HG02571 (cell line): ENCODE measurements around the gene NUDT16L1.

Experiments
- ATAC-seq: cut with Tn5 transposase; IDR thresholded peaks from one replicate; pipeline ENCODE4 v1.9.1; 2021; ENCODE audit warnings: mild to moderate bottlenecking, moderate library complexity; ENCODE audit not compliant: unreplicated experiment

NUDT16L1 gene

DNA sequence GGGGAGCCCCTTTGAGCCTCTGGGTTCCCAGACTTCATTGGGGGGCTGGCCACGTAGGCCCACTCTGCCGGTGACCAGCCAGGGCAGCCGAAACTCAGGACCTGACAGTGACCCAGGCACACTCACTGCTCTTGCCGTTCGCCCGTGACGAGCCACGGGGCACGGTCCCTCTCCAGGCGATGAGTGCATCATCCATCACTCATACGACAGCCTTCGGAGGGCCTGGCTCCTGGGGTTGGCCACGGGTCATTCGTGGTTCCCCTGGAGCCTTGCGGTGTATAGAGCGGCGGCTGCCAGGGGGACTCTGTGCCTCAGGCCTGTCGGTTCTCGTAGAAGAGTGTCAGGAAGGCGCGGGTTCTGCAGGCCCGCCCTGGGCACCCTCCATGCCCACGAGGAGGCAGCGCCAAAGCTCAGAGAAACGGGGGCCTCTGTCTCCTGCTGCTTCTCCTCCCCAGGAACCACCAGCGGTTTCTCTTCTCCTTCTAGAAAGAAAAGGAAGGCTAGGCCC lies 11.2 kb upstream of the NUDT16L1 start:
- ATAC-seq, result no peak

DNA sequence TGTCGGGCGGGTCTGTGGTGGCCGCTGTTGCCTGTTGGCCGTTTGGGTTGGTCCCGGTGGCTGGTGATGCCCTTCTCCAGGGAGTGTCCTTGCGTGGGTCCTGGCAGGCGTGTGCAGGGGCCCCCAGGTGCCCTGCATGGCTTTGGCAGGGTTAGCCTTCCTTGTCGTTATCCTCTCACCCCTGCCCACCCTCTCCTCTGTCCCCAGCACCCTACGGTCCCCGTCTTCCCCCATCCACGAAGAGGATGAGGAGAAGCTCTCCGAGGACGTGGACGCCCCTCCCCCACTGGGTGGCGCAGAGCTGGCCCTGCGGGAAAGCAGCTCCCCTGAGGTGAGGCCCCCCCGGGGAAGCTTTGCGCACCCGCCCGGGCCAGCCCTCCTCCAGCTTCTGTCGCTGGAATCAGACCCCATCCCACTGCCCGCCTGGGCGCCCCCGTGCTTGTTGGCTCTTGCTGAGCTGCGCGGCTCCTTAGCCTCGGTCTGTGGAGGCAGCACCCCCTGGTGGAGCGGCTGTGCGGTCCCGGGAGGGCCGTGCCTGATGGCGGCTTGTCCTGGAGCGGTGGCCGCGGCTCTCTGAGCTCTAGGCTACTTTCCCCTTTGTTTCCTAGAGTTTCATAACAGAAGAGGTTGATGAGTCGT lies 10.6 kb upstream of the NUDT16L1 start:
- no peak for ATAC-seq

DNA sequence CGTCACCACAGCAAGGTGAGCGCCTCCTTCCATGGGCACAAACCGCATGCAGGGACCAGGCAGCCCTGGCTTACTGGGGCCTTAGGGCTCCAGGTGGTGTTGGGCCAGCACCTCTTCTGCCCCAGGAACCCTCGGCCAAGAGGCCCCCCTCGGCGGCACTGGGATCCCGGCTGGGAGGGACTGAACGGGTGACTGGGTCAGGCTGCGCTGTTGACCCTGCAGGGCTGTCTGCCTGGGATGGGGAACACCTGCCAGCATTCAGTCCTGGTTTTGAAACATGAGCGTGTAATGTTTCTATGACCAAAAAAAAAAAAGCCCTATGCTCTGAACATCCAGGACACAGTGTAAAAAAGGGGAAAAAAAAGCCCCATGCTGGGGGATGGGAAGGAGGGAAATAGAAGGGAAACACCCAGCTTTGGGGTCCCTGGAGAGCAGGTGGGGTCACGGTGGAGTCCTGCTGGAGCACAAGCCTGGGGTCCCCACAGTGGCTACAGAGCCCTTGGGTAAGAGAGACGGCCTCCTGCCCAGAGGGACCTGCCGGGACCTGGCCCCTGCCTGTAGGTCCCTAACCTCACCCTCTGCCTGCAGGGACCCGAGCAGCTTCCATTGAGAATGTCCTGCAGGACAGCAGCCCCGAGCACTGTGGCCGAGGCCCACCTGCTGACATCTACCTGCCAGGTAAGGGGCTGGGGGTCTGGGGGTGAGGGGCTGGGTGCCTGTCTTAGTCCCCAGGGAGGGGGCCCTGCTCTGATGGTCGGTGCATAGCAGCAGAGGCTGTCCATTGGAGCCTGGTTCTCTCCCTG lies 9.9 kb upstream of the NUDT16L1 start:
- no peak for ATAC-seq

DNA sequence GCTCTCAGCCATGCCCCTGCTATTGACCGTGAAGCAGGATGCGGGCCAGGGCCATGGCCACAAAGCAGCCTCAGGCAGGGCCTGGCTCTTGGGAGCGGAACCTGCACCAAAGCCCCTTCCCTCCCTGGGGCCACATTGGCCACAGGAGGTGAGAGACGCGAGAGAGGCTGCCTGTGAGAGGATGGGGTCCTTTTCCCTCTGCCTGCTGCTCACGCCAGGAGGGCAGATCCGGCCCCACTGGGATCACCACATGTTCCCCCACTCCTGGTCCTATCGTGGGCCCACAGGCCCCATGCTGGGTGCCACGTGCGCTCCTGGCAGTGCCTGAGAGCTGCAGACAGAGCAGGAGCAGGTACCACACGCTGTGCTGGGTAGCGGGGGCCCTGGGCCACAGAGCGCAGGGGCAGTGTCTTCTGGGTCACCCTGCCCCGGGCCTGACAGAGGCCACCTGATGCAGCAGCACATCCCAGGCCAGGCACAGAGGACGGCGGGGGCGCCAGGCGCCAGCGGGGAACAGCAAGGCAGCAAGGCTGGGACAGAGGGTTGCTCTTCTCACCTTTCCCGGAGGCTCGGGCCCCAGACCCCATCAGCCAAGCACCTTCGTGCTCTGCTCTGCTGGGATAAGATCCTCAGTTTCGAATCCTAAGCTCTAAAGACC lies 9.2 kb upstream of the NUDT16L1 start:
- ATAC-seq, result no peak

DNA sequence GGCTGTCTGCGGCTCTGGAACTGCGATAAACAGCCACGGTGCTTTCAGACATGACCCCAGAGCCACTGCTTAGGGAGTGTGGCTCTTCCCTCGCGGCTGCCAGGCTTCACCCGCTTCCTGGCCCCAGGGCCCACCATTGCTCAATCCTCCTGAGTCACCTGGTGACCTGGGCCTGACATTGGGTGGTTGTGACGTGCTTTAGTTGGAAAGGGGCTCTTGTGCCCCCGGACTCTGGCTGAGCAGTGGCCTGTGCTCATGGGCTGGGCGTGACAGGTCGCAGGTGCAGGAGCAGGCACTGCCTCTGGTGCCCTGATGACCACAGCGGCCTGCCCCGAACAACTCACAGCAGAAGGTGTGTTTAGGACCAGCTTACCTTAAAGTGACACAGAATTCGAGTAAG lies 8.6 kb upstream of the NUDT16L1 start:
- no peak for ATAC-seq

DNA sequence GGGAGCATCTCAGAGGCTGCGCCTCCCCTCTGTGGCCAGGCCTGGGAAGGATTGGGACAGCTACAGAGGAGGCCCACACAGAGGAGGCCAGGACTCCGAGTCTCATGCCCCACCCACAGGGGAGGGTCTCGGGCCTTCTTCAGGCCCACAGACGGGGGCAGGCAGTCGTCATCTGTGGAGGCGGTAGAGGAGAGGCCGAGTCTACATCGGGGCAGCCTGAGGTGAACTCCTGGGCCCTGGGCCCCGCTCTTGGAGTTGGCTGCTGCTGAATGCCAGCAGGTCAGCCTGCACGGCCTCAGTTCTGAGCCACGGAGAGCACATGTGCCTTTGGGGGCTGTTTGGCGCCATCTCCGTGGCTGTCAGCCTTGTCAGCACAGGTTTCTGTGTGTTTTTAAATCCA lies 8.1 kb upstream of the NUDT16L1 start:
- ATAC-seq, result no peak

DNA sequence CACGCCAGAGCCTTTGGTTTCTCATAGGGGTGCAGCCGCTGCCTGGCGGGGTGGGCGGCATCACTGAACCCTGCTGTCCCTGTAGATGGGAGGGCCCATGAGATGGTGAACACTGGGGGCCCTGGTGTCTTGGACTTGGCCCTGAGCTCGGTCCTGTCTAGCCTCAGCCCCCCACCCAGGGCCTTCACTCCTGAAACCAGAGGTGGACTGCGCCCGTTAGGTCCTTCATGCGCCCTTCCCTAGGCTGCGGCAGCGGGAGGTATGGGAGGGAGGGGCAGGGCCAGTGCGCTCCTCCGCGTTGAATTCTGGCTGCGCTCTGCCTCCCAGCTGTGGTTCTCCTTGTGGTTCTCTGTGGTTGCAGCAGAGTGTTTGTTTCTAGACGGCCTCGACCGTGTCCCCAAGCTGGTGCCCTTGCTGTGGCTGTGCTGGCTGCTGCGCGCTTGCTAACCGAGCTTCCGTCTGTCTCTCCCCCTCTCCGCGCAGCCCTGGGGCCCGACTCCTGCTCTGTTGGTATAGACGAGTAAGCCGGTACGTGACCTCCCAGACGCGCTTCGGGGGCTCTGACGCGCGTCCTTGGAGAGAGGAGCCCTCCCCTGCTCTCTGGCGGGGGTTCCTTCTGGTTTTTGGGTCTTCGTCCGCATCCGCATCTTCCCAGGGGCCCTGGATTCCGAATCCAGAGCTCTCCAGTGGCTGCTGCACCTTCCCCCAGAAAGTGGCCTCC lies 7.4 kb upstream of the NUDT16L1 start:
- no peak for ATAC-seq

DNA sequence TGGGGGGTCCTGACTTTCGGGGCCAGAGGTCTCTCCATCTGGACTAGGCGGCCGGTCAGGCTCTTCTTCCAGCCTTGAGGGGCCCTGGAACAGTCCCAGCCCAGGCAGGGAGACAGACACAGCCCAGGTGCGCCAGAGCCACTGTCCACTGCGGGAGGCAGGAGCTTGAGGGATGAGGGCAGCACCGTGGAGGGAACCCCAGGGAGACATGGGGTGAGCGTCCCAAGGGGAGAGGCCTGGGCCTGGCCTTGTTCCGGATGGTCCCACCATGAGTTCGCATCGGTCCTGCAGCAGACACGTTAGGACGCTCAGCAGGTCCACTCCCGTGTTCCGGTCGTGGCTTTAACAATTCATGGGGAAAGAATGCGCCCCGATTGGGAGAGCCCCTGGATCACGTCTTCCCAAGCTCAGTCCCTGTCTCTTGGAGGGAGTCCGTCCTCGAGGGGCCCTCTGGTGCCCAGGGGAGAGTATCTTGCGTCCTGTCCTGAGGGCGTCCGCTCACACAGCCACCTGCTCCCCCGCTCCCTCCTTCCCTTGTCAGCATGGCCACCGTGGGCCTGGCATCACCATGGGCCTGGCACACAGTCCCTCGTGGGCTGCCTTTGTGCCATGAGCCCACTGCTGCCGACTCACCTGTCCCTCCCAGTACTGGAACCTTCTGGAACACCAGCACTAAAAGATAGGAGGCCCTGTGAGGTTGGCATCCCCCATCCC lies 6.7 kb upstream of the NUDT16L1 start:
- ATAC-seq, result no peak

DNA sequence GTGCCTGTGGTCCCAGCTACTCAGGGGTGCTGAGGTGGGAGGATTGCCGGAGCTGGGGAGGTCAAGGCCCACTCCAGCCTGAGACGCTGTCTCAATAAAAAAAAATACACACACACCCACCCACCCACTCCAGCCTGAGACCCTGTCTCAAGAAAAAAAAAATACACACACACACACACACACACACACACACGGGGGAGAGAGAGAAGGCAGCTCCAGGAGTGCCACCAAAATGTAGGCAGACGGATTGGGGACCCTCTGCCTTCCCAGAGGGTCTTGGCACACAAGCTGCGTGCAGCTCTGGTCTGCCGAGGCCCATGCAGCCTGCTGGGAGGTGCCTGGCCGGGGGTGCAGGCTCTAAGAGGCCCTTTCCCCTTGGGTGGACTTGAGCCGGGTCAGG lies 5.9 kb upstream of the NUDT16L1 start:
- no peak for ATAC-seq

DNA sequence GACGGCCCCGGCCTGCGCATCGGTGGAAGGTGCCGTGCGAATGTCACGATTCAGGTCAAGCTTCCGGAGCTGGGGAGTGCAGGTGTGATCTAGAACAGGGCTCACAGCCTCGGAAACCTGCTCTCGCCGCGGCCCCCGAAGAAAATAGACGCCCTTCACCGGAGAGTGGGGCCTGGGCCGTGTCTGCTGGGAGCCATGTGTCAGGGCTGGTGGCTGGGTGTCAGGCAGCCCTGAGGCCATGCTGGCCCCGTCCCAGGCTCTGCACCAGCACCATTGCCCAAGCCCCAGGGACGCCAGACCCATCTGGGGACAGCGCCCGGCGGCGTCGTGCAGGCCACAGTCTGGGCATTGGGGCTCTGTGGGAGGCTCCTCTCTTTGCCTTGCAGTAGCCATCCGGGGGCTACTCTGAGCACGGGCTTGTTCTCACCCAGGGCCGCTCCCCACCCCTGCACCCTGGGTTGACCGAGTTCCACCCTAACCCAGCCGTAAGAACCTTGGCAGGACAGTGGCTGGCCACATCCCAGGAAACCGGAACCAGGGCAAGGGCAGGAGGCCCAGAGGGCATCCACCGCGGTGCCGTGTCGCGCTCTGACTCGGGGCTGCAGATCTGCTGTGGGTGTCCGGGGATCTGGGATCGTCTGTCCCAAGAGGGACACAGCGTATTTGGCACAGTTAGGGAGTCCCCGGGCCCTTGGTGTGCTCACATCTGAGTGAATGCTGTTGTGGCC lies 5.3 kb upstream of the NUDT16L1 start:
- no peak for ATAC-seq

DNA sequence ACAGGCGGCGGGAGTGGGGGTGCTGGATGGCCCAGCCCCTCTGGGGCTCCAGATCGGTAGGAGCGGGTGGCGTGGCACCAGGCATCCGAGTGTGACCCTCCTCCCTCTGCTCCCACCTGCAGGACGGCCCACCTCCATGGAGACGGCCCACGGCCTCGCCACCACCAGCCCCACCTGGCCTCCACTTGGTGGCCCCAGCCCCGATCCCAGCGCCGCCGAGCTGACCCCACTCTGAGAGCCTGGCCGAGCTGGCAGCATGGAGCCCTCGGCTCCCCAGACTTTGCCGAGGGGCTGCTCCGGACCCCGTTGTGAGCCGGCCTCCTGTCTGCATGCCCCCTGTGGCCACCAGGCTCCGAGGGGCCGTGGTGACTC lies 4.7 kb upstream of the NUDT16L1 start:
- no peak for ATAC-seq

DNA sequence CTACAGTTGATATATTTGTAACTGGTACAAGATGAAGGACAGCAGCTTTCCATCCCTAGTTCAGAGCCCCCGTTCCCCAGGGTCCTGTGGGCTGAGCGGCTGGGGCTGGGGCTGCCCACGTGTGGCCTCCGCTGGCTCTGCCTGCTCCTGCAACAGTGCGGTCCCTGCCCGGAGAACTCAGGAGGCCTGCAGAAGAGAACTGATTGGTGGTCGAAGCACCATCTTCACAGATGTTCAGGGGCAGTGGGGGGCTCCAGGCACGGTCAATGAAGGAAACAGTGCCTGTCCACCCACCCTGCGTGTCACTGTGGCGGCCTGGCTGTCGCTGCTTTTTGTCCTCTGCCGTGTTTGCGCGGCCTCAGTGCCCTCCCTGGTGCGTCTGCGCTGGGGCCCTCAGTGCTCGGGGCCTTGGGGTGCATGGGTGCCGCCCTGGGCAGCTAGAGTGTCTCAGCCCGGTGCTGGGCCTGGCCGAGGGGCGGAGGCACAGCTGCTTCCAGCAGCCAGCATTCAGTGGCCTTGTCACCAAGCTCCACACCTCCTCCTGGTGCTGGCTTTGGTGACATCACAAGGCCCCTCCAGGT lies 4.2 kb upstream of the NUDT16L1 start:
- no peak for ATAC-seq

DNA sequence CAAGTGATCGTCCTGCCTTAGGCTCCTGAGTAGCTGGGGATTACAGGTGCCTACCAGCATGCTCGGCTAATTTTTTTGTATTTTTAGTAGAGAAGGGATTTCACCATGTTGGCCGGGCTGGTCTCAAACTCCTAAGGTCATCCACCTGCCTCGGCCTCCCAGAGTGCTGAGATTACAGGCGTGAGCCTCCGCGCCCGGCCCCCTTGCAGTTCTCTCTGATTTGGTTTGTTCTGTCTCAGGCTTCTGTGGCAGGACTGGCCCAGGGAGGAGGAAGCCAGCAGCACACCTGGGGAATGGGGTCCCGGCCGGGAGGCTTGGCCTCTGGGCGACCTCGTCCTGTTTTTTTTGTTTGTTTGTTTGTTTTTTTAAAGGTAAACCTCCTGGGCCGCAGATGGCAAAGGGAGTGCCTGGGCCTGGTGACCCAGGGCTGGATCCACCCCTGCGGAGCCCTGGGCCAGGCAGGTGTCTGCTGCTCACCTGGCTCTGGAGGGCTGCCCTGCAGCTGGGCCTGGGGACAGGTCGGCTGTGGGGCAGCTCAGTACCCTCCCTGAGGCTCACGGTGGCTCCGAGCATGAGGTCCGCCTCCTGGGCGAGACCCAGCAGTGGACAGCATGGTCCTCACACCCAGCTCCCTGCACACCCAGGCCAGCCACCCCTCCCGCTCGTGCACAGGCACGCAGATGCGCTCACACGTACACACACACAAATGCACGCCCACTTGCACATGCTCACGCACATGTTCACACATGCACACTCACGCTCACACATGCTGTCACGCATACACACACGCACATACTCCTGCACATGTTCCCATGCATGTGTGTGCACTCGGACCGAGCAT lies 3.3 kb upstream of the NUDT16L1 start:
- ATAC-seq, result no peak

DNA sequence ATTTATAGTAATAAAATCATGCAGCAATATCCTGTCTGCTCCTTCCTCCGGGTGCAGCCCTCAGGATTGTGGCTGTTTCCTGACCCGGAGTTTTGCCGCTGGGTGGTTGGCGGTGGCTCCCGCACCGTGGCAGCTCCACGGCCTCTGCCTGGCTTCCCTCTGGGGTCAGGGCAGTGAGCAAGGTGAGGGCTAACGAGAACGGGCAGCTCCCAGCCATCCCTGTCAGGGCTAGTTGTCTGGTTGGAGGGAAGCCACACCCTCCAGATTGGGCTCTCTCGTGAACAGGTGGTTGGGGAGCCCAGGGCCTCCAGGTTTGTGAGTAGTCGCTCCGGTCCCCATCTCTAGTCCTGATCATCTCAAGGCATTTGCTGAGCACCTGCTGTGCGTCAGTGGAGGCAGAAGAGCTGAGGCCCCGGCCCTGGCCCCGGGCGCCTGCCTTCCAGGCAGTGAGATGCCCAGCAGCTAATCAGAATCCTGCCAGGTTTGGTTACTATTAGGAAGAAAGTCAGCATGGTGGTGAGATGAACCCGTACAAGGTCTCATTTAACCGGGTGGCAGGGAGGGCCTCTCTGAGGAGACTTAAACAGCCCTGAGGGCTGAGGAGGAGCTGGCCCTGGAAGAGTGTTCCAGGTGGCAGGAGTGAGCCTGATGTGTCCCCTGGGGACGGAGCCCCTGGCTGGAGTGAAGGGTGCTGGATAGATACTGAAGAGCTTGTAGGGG lies 2.3 kb upstream of the NUDT16L1 start:
- no peak for ATAC-seq

DNA sequence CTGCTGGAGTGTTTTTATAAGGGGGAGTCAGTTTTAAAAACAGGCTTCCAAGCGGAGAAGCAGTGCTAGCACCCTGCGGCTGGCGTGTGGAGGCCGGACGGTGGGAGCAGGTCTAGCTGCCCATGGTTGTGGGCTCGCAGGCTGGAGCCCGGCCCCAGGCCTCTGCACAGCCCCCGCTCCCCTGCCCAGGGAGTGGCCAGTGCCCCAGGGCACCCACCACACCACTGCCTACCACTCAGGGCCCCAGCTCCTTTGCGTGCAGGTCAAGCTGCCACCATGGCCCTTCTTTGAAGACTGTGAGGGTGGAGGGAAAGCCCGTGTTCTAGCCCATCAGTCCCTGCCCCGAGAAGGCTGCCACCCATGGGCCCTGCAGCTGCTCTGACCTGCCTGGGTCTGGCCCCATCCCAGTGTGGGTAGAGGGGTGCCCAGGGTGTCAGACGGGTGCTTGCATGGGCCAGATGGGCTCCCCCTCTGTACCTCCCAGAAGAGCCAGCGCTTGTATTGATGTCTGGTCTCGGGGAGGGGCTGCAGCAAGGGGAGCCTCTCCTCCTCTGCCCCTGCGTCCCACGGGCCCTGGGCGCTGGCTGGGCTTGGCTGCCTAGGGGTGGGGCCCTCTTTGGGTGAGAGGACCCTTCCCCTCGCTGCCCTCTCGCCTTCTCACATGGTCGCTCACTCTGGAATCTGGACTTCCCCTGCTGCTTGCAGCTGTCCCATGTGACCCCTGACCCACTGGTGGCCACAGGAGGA lies 1.5 kb upstream of the NUDT16L1 start:
- ATAC-seq, result no peak

DNA sequence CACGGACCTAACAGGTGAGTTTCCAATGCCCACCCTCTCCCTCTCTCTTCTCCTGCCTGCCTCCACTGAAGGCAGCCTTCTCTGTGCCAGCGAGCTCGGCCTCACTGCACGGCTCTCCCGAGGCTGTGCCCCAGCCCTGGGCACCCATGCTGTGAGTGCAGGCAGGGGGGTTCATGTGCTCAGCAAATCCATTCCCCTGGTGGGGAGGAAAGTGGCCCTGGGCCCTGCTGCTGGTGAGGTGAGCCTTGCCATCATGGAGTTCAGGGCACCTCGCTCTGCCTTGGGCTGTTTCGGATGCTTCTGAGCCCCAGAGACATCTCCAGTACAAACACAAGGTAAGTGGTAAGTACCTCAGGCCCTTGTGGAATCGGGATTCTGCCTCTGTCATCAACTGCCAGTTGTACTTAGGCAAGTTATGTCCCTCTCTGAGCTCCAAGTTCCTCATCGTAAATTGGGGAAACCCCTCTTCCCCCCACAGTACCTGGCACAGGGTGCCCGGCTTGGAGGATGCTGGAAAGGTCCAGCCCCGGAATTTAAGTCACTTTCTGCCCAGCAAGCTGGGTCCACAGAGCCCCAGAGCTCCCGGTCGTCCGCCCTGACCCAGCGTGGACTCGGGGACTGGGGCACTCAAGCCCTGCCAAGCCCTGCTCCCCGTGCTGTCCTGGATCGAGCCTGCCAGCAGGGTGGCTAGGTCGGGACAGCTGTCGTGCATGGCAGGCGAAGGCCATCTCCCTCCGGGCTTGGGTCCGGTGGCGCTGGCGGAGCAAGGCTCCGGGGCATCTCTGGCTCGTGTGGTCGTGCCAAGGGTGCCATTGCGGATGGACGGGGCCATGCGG lies 684 bp upstream of the NUDT16L1 start:
- ATAC-seq, result peak; percentile 4
